RWPE1 (cell line): Measurements from ENCODE around the gene RAB29.

ENCODE experiments used
- CTCF ChIA-PET: fragments of 350-600 bp; sonication (Branson Sonifier 250); formaldehyde crosslinking; extraction: SDS; loops from one replicate; lab custom pipeline; 2021; lab: Yijun Ruan, JAX
- POLR2A ChIA-PET: fragments of 400-600 bp; formaldehyde crosslinking; extraction: SDS; loops from one replicate; lab custom pipeline; 2020; ENCODE audit warnings: antibody characterized with exemption; ENCODE audit not compliant: low non-redundant PET; lab: Yijun Ruan, JAX
- DNase-seq: peaks from one replicate; pipeline ENCODE4 v3.0.0; 2012; ENCODE audit warnings: low spot score
- H3K27ac ChIP-seq: fragments of 450-650 bp; 2 replicates; pipeline ENCODE4 v1.5.1; 2017
- CTCF ChIP-seq: fragments of 450-650 bp; conservative IDR thresholded peaks from 2 replicates; pipeline ENCODE4 v1.5.1; 2017; ENCODE audit warnings: low read depth, mild to moderate bottlenecking

The RAB29 gene

GRCh38 chr1:205741681-205742080, 33.6 kb downstream of the RAB29 start:
- ChIA-PET CTCF (interaction anchor here (1.4 kb wide), 1 partner anchor 150 kb away, joined by 4 read pairs; no protein-coding TSS in a partner anchor), POLR2A (no interaction called here)
- H3K27ac ChIP-seq = no peak overlapping the region
- no peak for TF ChIP-seq CTCF
- DNase-seq = no peak

GRCh38 chr1:205739348-205740160, 35.7 kb downstream of the RAB29 start:
- CTCF ChIA-PET = interaction anchor here (0.5 to 1.7 kb wide), 5 partner anchors 9 to 82 kb away, joined by 3 to 5 read pairs (median 3); no protein-coding TSS in a partner anchor
- no peak for TF ChIP-seq CTCF
- peak overlapping the region; percentile 28; the same call in 1 of the 2 replicates for H3K27ac ChIP-seq
- no peak for DNase-seq
- POLR2A ChIA-PET = no interaction called here

GRCh38 chr1:205735218-205735617, 40.1 kb downstream of the RAB29 start:
- no peak for TF ChIP-seq CTCF
- no peak for DNase-seq
- H3K27ac ChIP-seq = no peak overlapping the region
- POLR2A ChIA-PET = no interaction called here
- CTCF ChIA-PET = interaction anchor here (0.9 kb wide), 1 partner anchor 206 kb away, joined by 3 read pairs; no protein-coding TSS in a partner anchor

GRCh38 chr1:205733438-205734175, 41.7 kb downstream of the RAB29 start:
- CTCF ChIA-PET = interaction anchor here (0.6 to 1.3 kb wide), 3 partner anchors 9 to 76 kb away, joined by 4 to 6 read pairs (median 5); no protein-coding TSS in a partner anchor
- H3K27ac ChIP-seq = no peak overlapping the region
- POLR2A ChIA-PET = no interaction called here
- TF ChIP-seq CTCF = no peak
- no peak for DNase-seq

GRCh38 chr1:205729945-205730610, 45.2 kb downstream of the RAB29 start:
- POLR2A ChIA-PET = no interaction called here
- no peak for TF ChIP-seq CTCF
- peak overlapping the region; percentile 13; the same call in 1 of the 2 replicates for H3K27ac ChIP-seq
- CTCF ChIA-PET = interaction anchor here (0.6 to 1.6 kb wide), 2 partner anchors 51 to 137 kb away, joined by 3 to 4 read pairs; no protein-coding TSS in a partner anchor
- DNase-seq = no peak
